ENCODE data around the gene OR4C5.

DNA sequence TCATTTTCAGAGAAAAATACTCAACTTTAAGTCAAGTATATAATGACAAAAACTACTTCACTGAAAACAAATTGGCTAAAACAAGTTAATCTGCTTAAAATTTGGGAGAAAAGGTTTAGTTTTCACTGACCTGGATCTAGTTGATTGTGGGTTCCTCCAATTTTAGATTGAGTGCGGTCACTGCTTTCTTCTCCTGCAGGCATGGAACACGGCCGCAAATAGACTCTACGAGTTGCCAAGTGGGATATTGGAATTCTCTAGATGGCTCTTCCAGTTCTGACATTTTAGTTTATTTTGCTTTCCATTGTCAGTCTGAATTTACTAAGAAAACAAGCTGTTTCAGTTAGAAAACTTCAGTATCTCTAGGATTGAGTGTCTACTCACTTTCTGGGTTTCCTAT lies 12.3 kb downstream of the OR4C5 start:
- TF ChIP-seq, protein P1, sequence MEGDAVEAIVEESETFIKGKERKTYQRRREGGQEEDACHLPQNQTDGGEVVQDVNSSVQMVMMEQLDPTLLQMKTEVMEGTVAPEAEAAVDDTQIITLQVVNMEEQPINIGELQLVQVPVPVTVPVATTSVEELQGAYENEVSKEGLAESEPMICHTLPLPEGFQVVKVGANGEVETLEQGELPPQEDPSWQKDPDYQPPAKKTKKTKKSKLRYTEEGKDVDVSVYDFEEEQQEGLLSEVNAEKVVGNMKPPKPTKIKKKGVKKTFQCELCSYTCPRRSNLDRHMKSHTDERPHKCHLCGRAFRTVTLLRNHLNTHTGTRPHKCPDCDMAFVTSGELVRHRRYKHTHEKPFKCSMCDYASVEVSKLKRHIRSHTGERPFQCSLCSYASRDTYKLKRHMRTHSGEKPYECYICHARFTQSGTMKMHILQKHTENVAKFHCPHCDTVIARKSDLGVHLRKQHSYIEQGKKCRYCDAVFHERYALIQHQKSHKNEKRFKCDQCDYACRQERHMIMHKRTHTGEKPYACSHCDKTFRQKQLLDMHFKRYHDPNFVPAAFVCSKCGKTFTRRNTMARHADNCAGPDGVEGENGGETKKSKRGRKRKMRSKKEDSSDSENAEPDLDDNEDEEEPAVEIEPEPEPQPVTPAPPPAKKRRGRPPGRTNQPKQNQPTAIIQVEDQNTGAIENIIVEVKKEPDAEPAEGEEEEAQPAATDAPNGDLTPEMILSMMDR (IDR thresholded peaks at IDR 0.05) = no peak
- TF ChIP-seq POLR2A (IDR thresholded peaks at IDR 0.05) = no peak
- TF ChIP-seq EP300 (IDR thresholded peaks at IDR 0.05) = no peak

Data from suprapubic skin (tissue), 3 donors.